Body of pancreas (tissue), 4 donors: ENCODE measurements around the gene COX5B. TPM values are rescaled to one million over a fixed set of nuclear protein-coding genes. Genes with fewer than 3 reads are reported as not detected.
"Not testable (repeated sequence)": the region's sequence is repeated elsewhere in the genome, so short reads cannot be mapped to it uniquely, and the experiment has no call there.

Experiments
- ATAC-seq: fragments of 150-250 bp; one replicate; pipeline ENCODE4 v1.9.1; 2016
- DNase-seq, 4 donors: peaks; one replicate each; pipeline ENCODE4 v3.0.0-alpha.2; 2019
- H3K27ac ChIP-seq, 4 donors: fragments of 200-600 bp; sonication (generic); 1 replicate in 3 of 4; 2 replicates in 1 of 4; pipeline versions ENCODE4 v1.5.1 to v1.6.1; 2016 to 2019; ENCODE audit warnings: mild to moderate bottlenecking in 1 of 4, mixed read lengths in 1 of 4, moderate library complexity in 1 of 4
- H3K27me3 ChIP-seq, 2 donors: fragments of 200-600 bp; sonication (generic); one replicate each; pipeline ENCODE4 v1.6.0; 2016; ENCODE audit warnings: mild to moderate bottlenecking in 1 of 2
- H3K36me3 ChIP-seq, 2 donors: fragments of 200-600 bp; sonication (generic); replicated peaks in 1 of 2; 2 replicates each; pipeline ENCODE4 v1.5.1; 2016; ENCODE audit warnings: low read depth in 2 of 2; ENCODE audit not compliant: insufficient read depth in 1 of 2
- H3K4me1 ChIP-seq: fragments of 200-600 bp; sonication (generic); one replicate; pipeline ENCODE4 v1.6.0; 2016
- H3K4me3 ChIP-seq, 2 donors: fragments of 200-600 bp; sonication (generic); 1 replicate in 1 of 2; 2 replicates in 1 of 2; pipeline ENCODE4 v1.5.1; 2016 to 2019
- H3K9me3 ChIP-seq, 3 donors: fragments of 200-600 bp; sonication (generic); 1 replicate in 2 of 3; 2 replicates in 1 of 3; pipeline ENCODE4 v1.5.1; 2016
- POLR2A ChIP-seq, 3 donors: fragments of 450-650 bp; IDR thresholded peaks; one replicate each; pipeline ENCODE4 v1.6.1; 2016; ENCODE audit warnings: antibody characterized with exemption in 3 of 3, mild to moderate bottlenecking in 2 of 3
- WGBS, 2 donors: methylation state at CpG; one replicate each; pipeline ENCODE4 v1.1.5; 2017; 5-methylcytosine and 5-hydroxymethylcytosine counted together
- intact Hi-C: fragments of 100-400 bp; cut with DNase I; formaldehyde crosslinking; loops from one replicate; pipeline ENCODE4 v1.15.1; 2023
- total RNA-seq, 2 donors: library from RNA; depleted of rRNA; stranded (reverse); fragments of >200 nt; gene quantifications; one replicate each; pipeline ENCODE4 v1.1.0, GENCODE V29; 2016
- TF ChIP-seq, protein P1 (sequence below), 7 experiments: fragments of 450-650 bp in 4 of 7; fragments of 200-600 bp in 3 of 7; sonication (generic) in 3 of 7; IDR thresholded peaks; one replicate each; pipeline ENCODE4 v1.5.1; 2016 to 2019; ENCODE audit warnings: antibody characterized with exemption in 7 of 7

Gene COX5B
- total RNA-seq, 2 donors from 2014 or later, result 202 to 336 TPM

- Histone ChIP-seq H3K9me3 (no peaks in the 10 kb centered on the region), H3K27ac (no peak overlapping the region), H3K4me1 (no peaks in the 10 kb centered on the region), H3K27me3 (no peaks in the 10 kb centered on the region), H3K4me3 (no peak overlapping the region), H3K36me3 (no peaks in the 10 kb centered on the region)
- no peak for DNase-seq
- 84% methylated on average over 5 of the region's 6 CpGs; no CpG with 5 or more reads in 1 of the 2 donors for WGBS, 2 donors
- ATAC-seq, result no peak
- intact Hi-C loops, result no loop called here
- TF ChIP-seq, protein P1, sequence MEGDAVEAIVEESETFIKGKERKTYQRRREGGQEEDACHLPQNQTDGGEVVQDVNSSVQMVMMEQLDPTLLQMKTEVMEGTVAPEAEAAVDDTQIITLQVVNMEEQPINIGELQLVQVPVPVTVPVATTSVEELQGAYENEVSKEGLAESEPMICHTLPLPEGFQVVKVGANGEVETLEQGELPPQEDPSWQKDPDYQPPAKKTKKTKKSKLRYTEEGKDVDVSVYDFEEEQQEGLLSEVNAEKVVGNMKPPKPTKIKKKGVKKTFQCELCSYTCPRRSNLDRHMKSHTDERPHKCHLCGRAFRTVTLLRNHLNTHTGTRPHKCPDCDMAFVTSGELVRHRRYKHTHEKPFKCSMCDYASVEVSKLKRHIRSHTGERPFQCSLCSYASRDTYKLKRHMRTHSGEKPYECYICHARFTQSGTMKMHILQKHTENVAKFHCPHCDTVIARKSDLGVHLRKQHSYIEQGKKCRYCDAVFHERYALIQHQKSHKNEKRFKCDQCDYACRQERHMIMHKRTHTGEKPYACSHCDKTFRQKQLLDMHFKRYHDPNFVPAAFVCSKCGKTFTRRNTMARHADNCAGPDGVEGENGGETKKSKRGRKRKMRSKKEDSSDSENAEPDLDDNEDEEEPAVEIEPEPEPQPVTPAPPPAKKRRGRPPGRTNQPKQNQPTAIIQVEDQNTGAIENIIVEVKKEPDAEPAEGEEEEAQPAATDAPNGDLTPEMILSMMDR (IDR thresholded peaks at IDR 0.05), result no peak
- no peak for TF ChIP-seq POLR2A (IDR thresholded peaks at IDR 0.05)
Observed at GRCh38 chr2:97617911-97618310, 28.0 kb upstream of the COX5B start.

DNA sequence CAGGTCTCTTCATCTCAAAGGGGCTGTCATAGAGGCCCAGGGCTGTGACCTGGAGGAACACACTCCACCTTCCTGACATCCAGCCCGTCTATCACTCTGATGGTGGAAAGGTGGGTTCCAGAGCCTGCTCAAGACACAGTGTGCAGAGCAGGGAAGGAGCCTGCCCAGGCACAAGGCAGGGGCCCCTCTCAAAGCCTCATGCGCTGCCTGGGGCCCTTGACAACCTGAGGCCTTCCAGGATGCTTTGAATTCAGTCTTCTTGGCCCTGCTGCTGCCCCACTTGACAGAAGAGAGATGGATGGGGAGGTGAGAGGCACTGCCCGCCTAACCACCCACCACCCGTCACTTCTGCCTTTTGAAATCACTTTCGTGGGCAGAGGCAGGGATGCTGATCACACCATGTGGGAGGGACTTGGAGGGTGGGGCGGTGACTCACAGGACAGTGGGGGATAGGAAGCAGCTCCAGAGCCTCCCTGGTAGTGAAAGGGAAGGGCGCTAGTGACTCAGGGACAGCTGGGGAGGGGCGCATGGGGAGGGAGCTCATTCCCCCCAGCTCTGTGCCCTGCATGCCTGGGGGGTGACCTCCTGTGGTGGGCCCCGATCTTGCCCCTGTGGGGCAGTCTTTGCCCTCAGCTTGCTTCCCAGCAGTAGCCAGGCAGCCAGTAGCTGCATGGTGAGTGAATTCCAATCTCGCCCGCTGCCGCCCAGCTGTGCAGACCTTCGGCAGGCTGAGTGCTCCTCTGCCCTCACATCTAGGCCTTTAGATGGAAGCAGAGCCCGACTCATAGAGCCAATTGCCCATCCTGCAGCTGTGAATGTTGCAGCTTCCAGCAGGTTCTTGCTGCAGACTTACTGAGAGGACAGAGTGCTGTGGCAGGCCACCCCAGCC lies 26.7 kb upstream of the COX5B start:
- intact Hi-C loops, ATAC-seq, DNase-seq: not testable (repeated sequence)

GRCh38 chr2:97620492-97620891 lies 25.4 kb upstream of the COX5B start:
- H3K4me3 ChIP-seq, DNase-seq: not testable (repeated sequence)
- 92% methylated on average over 1 of the region's 1 CpG; no CpG with 5 or more reads in 1 of the 2 donors for WGBS, 2 donors

More for the DNA sequence above, 26.7 kb upstream of the COX5B start:
- not testable (repeated sequence) for H3K36me3 ChIP-seq, H3K27ac ChIP-seq, H3K4me1 ChIP-seq, H3K27me3 ChIP-seq, H3K4me3 ChIP-seq, H3K9me3 ChIP-seq
- no CpG with 5 or more reads among the region's 14 CpGs for WGBS, 2 donors

DNA sequence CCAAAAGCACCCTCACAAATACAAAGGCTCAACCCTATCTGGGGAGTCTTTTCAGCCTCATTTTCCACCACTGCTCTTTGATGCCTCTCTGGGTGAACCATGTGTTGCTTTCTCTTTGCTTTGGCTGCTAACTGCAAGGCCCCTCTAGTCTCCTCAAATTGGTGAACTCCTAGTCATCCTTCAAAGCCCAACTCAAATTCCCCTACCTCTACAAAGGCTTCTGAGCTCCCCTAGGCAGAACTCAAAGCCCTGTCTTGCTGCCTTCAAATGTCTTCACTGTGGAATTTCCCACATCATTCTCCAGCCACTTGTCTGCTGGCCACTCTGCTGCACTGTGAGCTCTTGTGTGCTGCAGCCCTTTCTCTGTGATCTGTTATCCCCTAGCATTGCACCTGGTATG lies 22.9 kb upstream of the COX5B start:
- H3K9me3 ChIP-seq, DNase-seq, H3K4me1 ChIP-seq, H3K4me3 ChIP-seq, H3K36me3 ChIP-seq, ATAC-seq, H3K27me3 ChIP-seq, intact Hi-C loops, H3K27ac ChIP-seq: not testable (repeated sequence)

More at GRCh38 chr2:97620492-97620891, 25.4 kb upstream of the COX5B start:
- intact Hi-C loops, H3K36me3 ChIP-seq, H3K4me1 ChIP-seq, H3K9me3 ChIP-seq, H3K27me3 ChIP-seq, H3K27ac ChIP-seq, ATAC-seq: not testable (repeated sequence)

DNA sequence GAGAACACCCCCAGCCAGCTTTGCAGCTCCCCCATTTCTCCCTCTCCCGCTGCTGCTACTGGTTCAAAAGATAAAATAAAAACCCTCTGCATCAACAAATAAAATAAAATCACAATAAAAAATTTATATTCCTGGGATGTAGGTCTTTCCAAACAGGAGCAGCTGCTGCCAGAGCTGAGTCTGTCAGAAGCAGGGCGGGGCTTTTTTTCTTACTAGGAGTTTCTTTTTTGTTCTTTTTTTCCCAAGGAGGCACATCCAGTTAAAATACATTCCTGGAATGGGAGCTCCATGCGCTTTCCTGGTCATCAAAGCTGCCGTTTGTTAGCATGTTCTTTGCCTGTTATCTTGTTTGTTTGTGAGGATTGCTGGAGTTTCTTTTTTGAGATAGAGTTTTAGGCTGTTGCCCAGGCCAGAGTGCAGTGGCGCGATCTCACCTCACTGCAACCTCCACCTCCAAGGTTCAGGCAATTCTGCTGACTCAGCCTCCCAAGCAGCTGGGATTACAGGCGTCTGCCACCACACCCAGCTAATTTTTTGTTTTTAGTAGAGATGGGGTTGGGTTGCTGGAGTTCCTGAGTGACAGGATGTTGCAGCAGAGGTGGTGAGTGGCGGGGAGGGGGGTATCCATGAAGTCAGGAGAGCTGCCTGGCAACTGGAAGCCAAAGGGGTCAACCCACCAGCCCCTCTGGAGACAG lies 20.4 kb upstream of the COX5B start:
- H3K4me1 ChIP-seq, H3K27me3 ChIP-seq, DNase-seq, H3K36me3 ChIP-seq, H3K4me3 ChIP-seq, H3K27ac ChIP-seq, ATAC-seq, intact Hi-C loops, H3K9me3 ChIP-seq: not testable (repeated sequence)
- 37 to 75% methylated on average over 2 of the region's 8 CpGs for WGBS, 2 donors

DNA sequence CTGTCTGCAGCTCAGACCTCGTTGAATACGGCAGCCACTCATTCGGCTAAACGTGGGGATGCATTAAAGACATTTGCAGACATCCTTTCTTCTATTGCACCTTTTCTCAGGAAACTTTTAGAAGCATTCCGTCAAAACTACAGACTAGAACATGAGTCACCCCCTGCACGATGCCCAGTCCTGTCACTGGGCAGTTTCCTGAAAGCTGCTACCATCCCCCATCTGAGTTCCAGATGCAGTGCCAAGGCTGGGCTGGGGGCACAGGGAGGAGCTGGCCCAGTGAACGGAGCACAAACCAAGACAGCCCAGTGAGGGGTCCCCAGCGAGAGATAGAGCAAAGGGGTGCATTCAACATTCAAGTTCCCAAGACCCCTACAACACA lies 19.8 kb upstream of the COX5B start:
- H3K27me3 ChIP-seq, DNase-seq, H3K36me3 ChIP-seq, H3K9me3 ChIP-seq, H3K4me3 ChIP-seq, ATAC-seq, H3K27ac ChIP-seq, H3K4me1 ChIP-seq, intact Hi-C loops: not testable (repeated sequence)
- 68 to 81% methylated on average over 8 of the region's 8 CpGs for WGBS, 2 donors

DNA sequence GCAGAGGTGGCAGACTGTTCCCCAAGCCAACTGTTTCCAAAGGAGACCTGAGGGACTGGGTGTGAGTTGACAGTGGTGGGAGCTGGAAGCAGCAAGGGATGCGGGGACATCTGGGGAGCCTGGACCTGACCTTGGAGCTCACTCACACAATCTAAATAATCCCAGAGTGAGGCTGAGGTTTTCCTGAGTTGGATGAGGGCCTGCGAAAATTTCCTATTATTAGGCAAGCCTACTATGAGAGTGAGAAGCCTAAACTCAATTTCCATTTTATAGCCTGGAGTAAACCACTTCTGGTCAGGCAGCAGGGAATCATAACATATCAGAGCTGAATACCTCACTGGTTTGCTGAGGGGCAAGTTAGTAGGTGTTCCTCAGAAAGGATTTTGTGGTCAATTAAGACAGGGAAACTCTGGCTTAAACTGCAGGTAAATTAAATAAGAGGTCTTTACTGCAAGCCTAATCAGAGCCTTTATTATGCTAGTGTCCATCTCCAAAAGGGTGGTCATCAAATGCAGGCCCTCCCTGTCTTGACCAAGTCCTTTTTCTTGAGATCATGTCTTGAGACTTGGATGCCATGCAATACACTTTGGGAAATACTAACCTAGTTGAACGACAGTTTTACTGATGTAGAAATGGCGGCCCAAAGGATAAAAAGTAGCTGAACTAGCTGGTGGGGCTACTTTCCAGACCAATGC lies 1.7 kb upstream of the COX5B start:
- Histone ChIP-seq H3K27ac (no peak overlapping the region), H3K9me3 (no peaks in the 10 kb centered on the region), H3K4me3 (no peak overlapping the region), H3K27me3 (no peaks in the 10 kb centered on the region), H3K4me1 (peaks cover 23% of the 10 kb centered on the region), H3K36me3 (peaks cover 4 to 13% of the 10 kb centered on the region in 2 donors)
- TF ChIP-seq, protein P1 (IDR thresholded peaks at IDR 0.05), result no peak
- TF ChIP-seq POLR2A (IDR thresholded peaks at IDR 0.05), result no peak
- 92 to 93% methylated on average over 4 of the region's 4 CpGs for WGBS, 2 donors
- intact Hi-C loops, result no loop called here
- ATAC-seq, result no peak
- DNase-seq, result no peak
